DMS153 treated with DMSO at 0.1 percent for 48 hours (cell line): ENCODE results near the gene PLPPR3.
"Not testable (repeated sequence)": the region's sequence is repeated elsewhere in the genome, so short reads cannot be mapped to it uniquely, and the experiment has no call there.

Experiments
- DNase-seq: peaks from one replicate; lab custom pipeline; 2025; ENCODE audit not compliant: unreplicated experiment; lab: John Stamatoyannopoulos, UW

The PLPPR3 gene

DNA sequence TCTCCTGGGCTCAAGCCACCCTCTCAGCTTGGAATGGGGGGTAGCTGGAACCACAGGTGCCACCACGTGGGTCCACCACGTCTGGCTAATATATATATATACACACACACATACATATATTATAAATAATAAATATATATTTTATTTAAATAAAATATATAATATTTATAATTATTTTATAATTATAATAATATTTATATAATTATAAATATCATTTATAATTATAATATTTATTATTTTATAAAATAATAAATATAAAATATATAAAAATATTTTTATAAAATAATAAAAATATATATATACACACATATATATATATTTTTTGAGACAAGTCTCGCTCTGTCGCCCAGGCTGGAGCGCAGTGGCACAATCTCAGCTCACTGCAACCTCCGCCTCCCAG is 32.8 kb upstream of the PLPPR3 start:
- no peak for DNase-seq

DNA sequence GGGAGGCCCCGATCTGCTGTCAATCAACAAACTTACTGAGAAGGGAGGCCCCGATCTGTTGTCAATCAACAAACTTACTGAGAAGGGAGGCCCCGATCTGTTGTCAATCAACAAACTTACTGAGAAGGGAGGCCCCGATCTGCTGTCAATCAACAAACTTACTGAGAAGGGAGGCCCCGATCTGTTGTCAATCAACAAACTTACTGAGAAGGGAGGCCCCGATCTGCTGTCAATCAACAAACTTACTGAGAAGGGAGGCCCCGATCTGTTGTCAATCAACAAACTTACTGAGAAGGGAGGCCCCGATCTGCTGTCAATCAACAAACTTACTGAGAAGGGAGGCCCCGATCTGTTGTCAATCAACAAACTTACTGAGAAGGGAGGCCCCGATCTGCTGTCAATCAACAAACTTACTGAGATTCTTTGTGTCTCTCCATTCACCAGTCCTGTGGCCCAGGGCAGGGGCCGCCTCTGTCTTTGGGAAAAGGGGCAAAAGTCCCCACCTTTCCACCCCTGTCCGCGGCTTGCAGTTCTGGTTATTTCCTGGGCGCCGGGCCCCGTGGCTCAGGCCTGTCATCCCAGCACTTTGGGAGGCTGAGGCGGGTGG is 32.0 kb upstream of the PLPPR3 start:
- DNase-seq: not testable (repeated sequence)

GRCh38 chr19:853014-853585 is 31.3 kb upstream of the PLPPR3 start:
- DNase-seq: no peak

GRCh38 chr19:852136-853013 is 30.6 kb upstream of the PLPPR3 start, which contains the start of gene ELANE:
Gene ELANE, plus strand, starts transcription at chr19:852303. Its CDS starts 26 bp downstream, at chr19:852329.
- no peak for DNase-seq

- no peak for DNase-seq
These were observed 29.2 kb upstream of the PLPPR3 start for GRCh38 chr19:850979-851335.

- DNase-seq: no peak
These were observed 28.6 kb upstream of the PLPPR3 start for GRCh38 chr19:850221-850978.

- DNase-seq: not testable (repeated sequence)
These were observed 27.4 kb upstream of the PLPPR3 start for GRCh38 chr19:849195-849594.

GRCh38 chr19:848386-848921 is 26.7 kb upstream of the PLPPR3 start:
- DNase-seq: no peak

GRCh38 chr19:845707-846521 is 24.2 kb upstream of the PLPPR3 start:
- no peak for DNase-seq

DNA sequence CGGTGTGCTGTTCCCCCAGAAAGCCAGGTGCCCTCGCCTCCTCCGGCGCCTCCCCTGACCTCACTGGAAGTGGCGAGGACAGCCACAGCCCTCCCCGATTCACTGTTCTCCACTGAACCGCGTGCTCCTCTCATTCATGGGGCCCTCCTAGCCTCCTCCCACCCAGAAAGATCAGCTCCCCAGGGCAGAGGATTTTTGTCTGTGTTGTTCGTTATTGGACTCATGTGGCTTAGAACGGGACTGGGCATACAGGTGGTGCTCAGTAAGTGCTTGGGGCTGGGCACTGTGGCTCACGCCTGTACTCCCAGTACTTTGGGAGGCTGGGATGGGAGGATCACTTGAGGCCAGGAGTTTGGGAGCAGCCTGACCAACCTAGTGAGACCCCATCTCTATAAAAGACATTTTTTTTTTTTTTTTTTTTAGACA is 22.8 kb upstream of the PLPPR3 start:
- no peak for DNase-seq

DNA sequence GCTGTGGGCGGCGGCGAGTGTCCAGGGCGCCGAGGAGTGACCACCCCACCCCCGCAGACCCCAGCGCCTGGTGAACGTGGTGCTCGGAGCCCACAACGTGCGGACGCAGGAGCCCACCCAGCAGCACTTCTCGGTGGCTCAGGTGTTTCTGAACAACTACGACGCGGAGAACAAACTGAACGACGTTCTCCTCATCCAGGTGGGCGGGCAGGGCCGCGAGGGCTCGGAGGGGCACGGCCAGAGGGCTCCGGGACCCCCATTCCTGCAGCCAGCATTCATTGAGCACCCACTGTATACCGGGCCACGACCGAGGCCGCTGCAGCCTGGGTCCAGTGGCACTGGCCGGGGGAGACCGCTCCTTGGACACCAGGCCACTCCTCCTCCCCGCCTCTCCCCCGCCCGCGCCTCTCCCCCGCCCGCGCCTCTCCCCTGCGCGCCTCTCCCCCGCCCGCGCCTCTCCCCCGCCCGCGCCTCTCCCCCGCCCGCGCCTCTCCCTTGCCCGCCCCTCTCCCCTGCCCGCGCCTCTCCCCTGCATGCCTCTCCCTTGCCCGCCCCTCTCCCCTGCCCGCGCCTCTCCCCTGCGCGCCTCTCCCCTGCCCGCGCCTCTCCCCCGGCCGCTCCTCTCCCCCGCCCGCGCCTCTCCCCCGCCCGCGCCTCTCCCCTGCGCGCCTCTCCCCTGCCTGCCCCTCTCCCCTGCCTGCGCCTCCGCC is 22.2 kb upstream of the PLPPR3 start:
- no peak for DNase-seq

DNA sequence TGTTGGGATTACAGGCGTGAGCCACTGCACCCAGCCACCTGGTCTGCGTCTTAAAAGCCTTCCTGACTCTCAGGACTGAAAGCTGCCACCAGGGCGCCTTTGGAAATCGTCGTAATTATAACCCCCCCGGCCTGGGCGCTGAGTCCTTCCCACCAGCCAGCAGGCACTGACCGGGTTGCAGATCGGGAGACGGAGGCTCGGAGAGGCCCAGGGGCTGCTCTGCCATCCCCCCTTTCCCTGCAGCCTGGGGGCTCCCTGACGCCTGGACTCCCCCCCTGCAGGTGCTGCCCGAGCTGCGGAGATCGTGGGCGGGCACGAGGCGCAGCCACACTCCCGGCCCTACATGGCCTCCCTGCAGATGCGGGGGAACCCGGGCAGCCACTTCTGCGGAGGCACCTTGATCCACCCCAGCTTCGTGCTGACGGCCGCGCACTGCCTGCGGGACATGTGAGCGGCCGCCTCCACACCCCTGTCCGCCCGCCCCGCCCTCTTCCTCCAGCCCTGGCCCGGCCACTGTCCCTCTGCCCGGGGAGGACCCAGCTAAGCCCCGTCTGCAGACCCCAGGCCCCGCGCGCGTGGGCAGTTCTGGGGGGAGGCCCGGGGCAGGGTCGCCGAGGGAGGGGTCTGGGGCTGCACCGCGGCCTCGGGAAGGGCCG is 21.6 kb upstream of the PLPPR3 start:
- DNase-seq: no peak

GRCh38 chr19:842802-843179 is 21.0 kb upstream of the PLPPR3 start:
- DNase-seq: not testable (repeated sequence)

- DNase-seq: no peak
These were observed 18.9 kb upstream of the PLPPR3 start, which contains the start of gene PRTN3 for GRCh38 chr19:840519-841206. Gene PRTN3, plus strand, starts transcription at chr19:840999. Its CDS starts 10 bp downstream, at chr19:841009.

DNA sequence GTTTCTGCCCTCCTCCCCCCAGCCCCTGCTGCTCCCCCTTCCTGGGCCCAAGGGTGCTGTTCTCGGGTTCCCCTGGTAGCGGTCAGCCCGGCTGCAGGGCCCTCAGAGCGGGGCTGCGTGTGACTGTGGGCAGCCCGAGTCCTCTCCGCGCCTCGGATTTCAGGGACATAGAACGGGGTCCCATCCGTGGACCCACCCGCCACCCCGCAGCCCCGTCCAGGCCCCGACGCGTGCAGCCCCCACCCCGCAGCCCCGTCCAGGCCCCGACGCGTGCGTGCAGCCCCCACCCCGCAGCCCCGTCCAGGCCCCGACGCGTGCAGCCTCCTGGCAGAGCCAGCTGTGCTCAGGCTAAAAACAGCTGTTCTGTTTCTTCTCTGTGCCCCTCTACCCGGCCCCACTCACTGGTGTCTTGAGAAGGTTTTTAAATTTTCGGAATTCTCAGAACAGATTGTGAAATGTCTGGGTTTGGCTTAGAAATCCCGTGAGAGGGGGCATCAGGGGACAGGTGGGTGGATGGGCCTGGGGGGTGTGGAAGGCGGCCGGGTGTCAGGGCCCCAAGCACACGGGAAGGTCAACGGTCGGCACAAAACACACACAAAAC is 13.6 kb upstream of the PLPPR3 start:
- no peak for DNase-seq

DNA sequence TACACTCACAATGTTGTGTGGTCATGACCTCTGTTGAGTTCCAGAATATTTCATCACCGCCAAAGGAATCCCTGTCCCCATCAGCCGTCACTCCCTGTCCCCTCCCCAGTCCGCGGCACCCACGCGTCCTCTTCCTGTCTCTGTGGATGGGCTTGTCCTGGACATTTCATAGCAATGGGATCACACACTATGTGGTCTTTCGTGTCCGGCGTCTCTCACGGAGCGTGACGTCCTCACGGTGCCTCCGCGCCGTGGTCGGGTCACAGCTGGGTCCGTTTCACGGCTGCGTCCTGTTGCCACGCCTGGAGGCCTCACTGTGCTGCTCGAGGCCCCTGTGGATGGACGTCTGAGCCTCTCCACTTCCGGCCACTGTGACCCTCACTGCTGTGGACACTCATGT is 12.5 kb upstream of the PLPPR3 start:
- DNase-seq: no peak

- no peak for DNase-seq
These were observed 9.9 kb upstream of the PLPPR3 start for GRCh38 chr19:831407-832369.
